Endothelial cell of umbilical vein (primary cell): Measurements from ENCODE around the gene ID2. TPM values are rescaled to one million over a fixed set of nuclear protein-coding genes. Genes with fewer than 3 reads are reported as not detected.

Source experiments
- BruUV-seq: library from RNA; stranded (reverse); fragments of 400-500 nt; replicated peaks from 2 replicates; lab custom pipeline; 2021; lab: Mats Ljungman, UMichigan
- CTCF ChIA-PET: fragments of 300-600, 350-600 bp; sonication (Branson Sonifier 250); formaldehyde crosslinking; loops from one replicate; lab custom pipeline; 2021; ENCODE audit warnings: antibody characterized with exemption, inconsistent platforms; lab: Charles Lee
- POLR2A ChIA-PET: fragments of 300-600, 350-600 bp; sonication (Branson Sonifier 250); formaldehyde crosslinking; loops from one replicate; lab custom pipeline; 2021; ENCODE audit warnings: antibody characterized with exemption, inconsistent platforms; lab: Charles Lee
- DNase-seq: peaks from one replicate; pipeline ENCODE4 v3.0.0-alpha.2; 2011; ENCODE audit warnings: low read depth, low spot score
- FAIRE-seq: peaks from 2 replicates; lab custom pipeline; 2011; peaks lifted over from hg19 to GRCh38; lab: Jason Lieb, UNC
- H2AFZ ChIP-seq: 2 replicates; pipeline ENCODE4 v1.6.0; 2012; ENCODE audit warnings: low read depth, low read length, control low read depth, inconsistent platforms
- H3K27ac ChIP-seq: 2 replicates; pipeline ENCODE4 v1.5.1; 2011; ENCODE audit warnings: low read depth, mild to moderate bottlenecking, control low read depth, low read length, moderate library complexity; ENCODE audit not compliant: insufficient read depth
- H3K27me3 ChIP-seq, 2 experiments: 2 replicates each; pipeline versions ENCODE4 v1.6.0 to v1.6.1; 2011; ENCODE audit warnings: low read length in 2 of 2, mixed read lengths in 1 of 2; ENCODE audit not compliant: control insufficient read depth in 2 of 2, insufficient read depth in 2 of 2
- H3K36me3 ChIP-seq, 2 experiments: 2 replicates in 1 of 2; 3 replicates in 1 of 2; pipeline ENCODE4 v1.5.1; 2011; ENCODE audit warnings: low read length in 2 of 2, mild to moderate bottlenecking in 1 of 2, moderate library complexity in 1 of 2; ENCODE audit not compliant: control insufficient read depth in 2 of 2, insufficient read depth in 2 of 2; ENCODE audit errors: extremely low read depth in 1 of 2
- H3K4me1 ChIP-seq: 3 replicates; pipeline ENCODE4 v1.5.1; 2011; ENCODE audit warnings: mild to moderate bottlenecking, low read length; ENCODE audit not compliant: control insufficient read depth, insufficient read depth; ENCODE audit errors: extremely low read depth
- H3K4me2 ChIP-seq: 2 replicates; pipeline ENCODE4 v1.6.1; 2011; ENCODE audit warnings: low read length, control low read depth, mixed read lengths; ENCODE audit not compliant: insufficient read depth
- H3K4me3 ChIP-seq, 3 experiments: fragments of 200-600 bp in 1 of 3; sonication (generic), shearing (Covaris generic) in 1 of 3; replicated peaks in 1 of 3; 2 replicates each; pipeline ENCODE4 v1.5.1; 2011 to 2016; ENCODE audit warnings: control low read depth in 3 of 3, low read length in 3 of 3, mild to moderate bottlenecking in 2 of 3, inconsistent platforms in 1 of 3, low read depth in 1 of 3, moderate library complexity in 1 of 3; ENCODE audit not compliant: insufficient read depth in 1 of 3
- H3K79me2 ChIP-seq: 2 replicates; pipeline ENCODE4 v1.6.0; 2012; ENCODE audit warnings: low read length, inconsistent platforms; ENCODE audit not compliant: control insufficient read depth, insufficient read depth
- H3K9ac ChIP-seq: replicated peaks from 2 replicates; pipeline ENCODE3; 2011; ENCODE audit warnings: low read length, control low read depth; ENCODE audit not compliant: insufficient read depth; ENCODE audit errors: extremely low read depth
- H3K9me1 ChIP-seq: replicated peaks from 3 replicates; pipeline ENCODE4 v1.6.0; 2011; ENCODE audit warnings: mild to moderate bottlenecking, low read length; ENCODE audit not compliant: control insufficient read depth, insufficient read depth; ENCODE audit errors: extremely low read depth
- H3K9me3 ChIP-seq: replicated peaks from 2 replicates; pipeline ENCODE4 v1.5.1; 2012; ENCODE audit warnings: low read length, inconsistent platforms; ENCODE audit not compliant: control insufficient read depth, insufficient read depth
- H4K20me1 ChIP-seq: replicated peaks from 2 replicates; pipeline ENCODE3; 2011; ENCODE audit warnings: mild to moderate bottlenecking, low read length; ENCODE audit not compliant: control insufficient read depth, insufficient read depth; ENCODE audit errors: extremely low read depth
- CTCF ChIP-seq, 2 donors: IDR thresholded peaks; 1 replicate in 1 of 2; 2 replicates in 1 of 2; pipeline ENCODE4 v1.5.1; 2011; ENCODE audit warnings: low read length in 2 of 2, mild to moderate bottlenecking in 2 of 2, moderate library complexity in 2 of 2, control low read depth in 1 of 2, inconsistent platforms in 1 of 2, low read depth in 1 of 2; ENCODE audit not compliant: insufficient read depth in 1 of 2; ENCODE audit errors: extremely low read depth in 1 of 2
- EZH2 ChIP-seq: IDR thresholded peaks from 2 replicates; pipeline ENCODE4 v1.6.1; 2012; ENCODE audit warnings: borderline replicate concordance, low read depth, mild to moderate bottlenecking, moderate library complexity, low read length, inconsistent platforms; ENCODE audit not compliant: severe bottlenecking
- GATA2 ChIP-seq: IDR thresholded peaks from 2 replicates; pipeline ENCODE4 v1.7.0; 2011; ENCODE audit warnings: low read depth, mild to moderate bottlenecking, moderate library complexity, mixed read lengths, low read length; ENCODE audit not compliant: insufficient read length, insufficient read depth
- MAX ChIP-seq: IDR thresholded peaks from 2 replicates; pipeline ENCODE4 v1.6.1; 2011; ENCODE audit not compliant: insufficient read depth, insufficient read length
- MYC ChIP-seq: IDR thresholded peaks from one replicate; pipeline ENCODE4 v1.6.1; 2011; ENCODE audit warnings: mild to moderate bottlenecking, low read depth, low read length
- POLR2A ChIP-seq: IDR thresholded peaks from 2 replicates; pipeline ENCODE4 v1.6.1; 2012; ENCODE audit warnings: low read depth, mild to moderate bottlenecking, control low read depth, low read length
- dilution Hi-C: fragments of 300-500 bp; cut with MboI; formaldehyde crosslinking; loops from one replicate; pipeline ENCODE4 v1.15.0; 2019; ENCODE audit warnings: low sequenced_read_pairs; ENCODE audit not compliant: extremely low pct_ligation_motif_present
- intact Hi-C: fragments of 100-400 bp; cut with micrococcal nuclease; formaldehyde crosslinking; loops from one replicate; pipeline ENCODE4 v1.10.0; 2022
- polyA plus RNA-seq, 4 experiments: library from polyadenylated mRNA; depleted of rRNA in 3 of 4; stranded (reverse) in 3 of 4; unstranded in 1 of 4; fragments of >200 nt; gene quantifications; 2 replicates each; pipeline versions ENCODE4 v1.2.1 to v1.2.3, GENCODE V29; 2011 to 2012; ENCODE audit warnings: missing spikeins in 1 of 4
- total RNA-seq: library from RNA; stranded (reverse); gene quantifications from 2 replicates; pipeline ENCODE4 v1.2.3, GENCODE V29; 2021

Gene ID2
- total and polyA plus RNA-seq, 2 donors (not counting 3 experiments of a cell fraction or from before 2014, with no cell fraction given): 4.1 to 29.1 TPM

- intact Hi-C loops: no loop called here
- H3K9me3 ChIP-seq: no peaks in the 10 kb centered on the region
- H3K27ac ChIP-seq: no peak overlapping the region
- BruUV-seq: no TSS peak
- ChIA-PET POLR2A (no interaction called here), CTCF (interaction anchor here (1.5 kb wide), 1 partner anchor 1235 kb away, joined by 4 read pairs; no protein-coding TSS in a partner anchor)
- H3K27me3 ChIP-seq: no peaks in the 10 kb centered on the region
- no peaks in the 10 kb centered on the region for H3K79me2 ChIP-seq
- DNase-seq: no peak
- TF ChIP-seq POLR2A: no peak
- no peak for TF ChIP-seq EZH2
- TF ChIP-seq GATA2: no peak
- TF ChIP-seq MYC: no peak
- no peak for TF ChIP-seq MAX
- TF ChIP-seq CTCF (IDR thresholded peaks at IDR 0.05; ENCODE audit: extremely low read depth in 1 of 2, insufficient read depth in 1 of 2, low read depth in 1 of 2, low read length in 2 of 2): no peak
- no peak overlapping the region for H3K9ac ChIP-seq
- no peaks in the 10 kb centered on the region for H3K9me1 ChIP-seq
- no peak overlapping the region for H2AFZ ChIP-seq
- dilution Hi-C loops: no loop called here
- H3K4me1 ChIP-seq: no peaks in the 10 kb centered on the region
- no peaks in the 10 kb centered on the region for H4K20me1 ChIP-seq
- no peak overlapping the region for H3K4me3 ChIP-seq
- no peak overlapping the region for H3K4me2 ChIP-seq
- no peak for FAIRE-seq
- no peaks in the 10 kb centered on the region for H3K36me3 ChIP-seq
These were observed 19.5 kb upstream of the ID2 start for GRCh38 chr2:8662239-8662879.
